Pancreas (tissue), 10 donors: ENCODE measurements around the gene DMBX1. TPM values are rescaled to one million over a fixed set of nuclear protein-coding genes. Genes with fewer than 3 reads are reported as not detected.

Experiments
- ATAC-seq, 4 donors: fragments of 200-7000 bp; cut with Tn5 transposase; one replicate each; pipeline versions ENCODE4 v1.8.0 to v1.9.1; 2020; ENCODE audit warnings: mild to moderate bottlenecking in 4 of 4, moderate library complexity in 4 of 4
- DNase-seq, 6 donors: peaks; one replicate each; pipeline ENCODE4 v3.0.0-alpha.2; 2020
- FAIRE-seq: peaks from 2 replicates; lab custom pipeline; 2012; peaks lifted over from hg19 to GRCh38; lab: Jason Lieb, UNC
- H3K27ac ChIP-seq, 4 donors: fragments of 200-600 bp; sonication (generic); 1 replicate in 3 of 4; 2 replicates in 1 of 4; pipeline versions ENCODE4 v1.5.0 to v1.8.0; 2020
- H3K27me3 ChIP-seq, 4 donors: fragments of 200-600 bp; one replicate each; pipeline ENCODE4 v1.8.0; 2021
- H3K36me3 ChIP-seq, 3 donors: fragments of 200-600 bp; sonication (generic) in 1 of 3; one replicate each; pipeline versions ENCODE4 v1.5.0 to v1.8.0; 2020 to 2021
- H3K4me1 ChIP-seq, 3 donors: fragments of 200-600 bp; one replicate each; pipeline ENCODE4 v1.8.0; 2021
- H3K4me3 ChIP-seq, 4 donors: fragments of 200-600 bp; sonication (generic) in 2 of 4; one replicate each; pipeline versions ENCODE4 v1.5.0 to v1.8.0; 2020 to 2021
- H3K9me3 ChIP-seq, 4 donors: fragments of 200-600 bp; one replicate each; pipeline ENCODE4 v1.8.0; 2021
- CTCF ChIP-seq, 4 donors: fragments of 200-600 bp; sonication (generic) in 3 of 4; IDR thresholded peaks; one replicate each; pipeline versions ENCODE4 v1.5.0 to v1.8.0; 2021; ENCODE audit warnings: antibody characterized with exemption in 4 of 4
- WGBS, 2 donors: extraction: QIAGEN DNeasy Blood & Tissue Kit; methylation state at CpG; one replicate each; pipeline ENCODE4 v1.1.7; 2013; 5-methylcytosine and 5-hydroxymethylcytosine counted together
- intact Hi-C, 3 donors: fragments of 100-400 bp; cut with DNase I; formaldehyde crosslinking; loops; one replicate each; pipeline versions ENCODE4 v1.11.1 to v1.14.2; 2022
- polyA plus RNA-seq, 2 donors: library from polyadenylated mRNA; stranded (reverse); fragments of 200-250 nt; gene quantifications; one replicate each; pipeline ENCODE4 v1.2.3, GENCODE V29; 2013
- total RNA-seq, 6 donors: library from RNA; stranded (reverse); fragmentation: NEBNext Ultra II Directional in 4 of 6; extraction: Animal tissue kit (Norgen Biotek cat#: 25700) in 4 of 6; gene quantifications; one replicate each; pipeline versions ENCODE4 v1.2.1 to v1.2.4, GENCODE V29; 2021 to 2023
- donor health status: healthy with polysubstance abuse.
- donor health status: DM: no; HTN: no; CAD: no; lungs with moderate emphysema.
- donor health status: DM: no; HTN: no; CAD: no.
- donor health status: control.
- donor health status: control.
- donor health status: Bipolar disorder and iron deficiency.
- donor health status: DM: yes; HTN: yes; CAD: no.
- donor health status: DM: no; HTN: no; CAD: no.
- donor health status: DM: no; HTN: no; CAD: no.
- donor health status: DM: yes; HTN: yes; CAD: no.

DMBX1 gene
- total and polyA plus RNA-seq, 8 donors, result not detected

GRCh38 chr1:46488343-46489168 is 1.1 kb upstream of the DMBX1 start:
- no peak overlapping the region for H3K4me3 ChIP-seq
- FAIRE-seq, result no peak
- peak in 1 of 4 donors; percentile 12 for ATAC-seq
- intact Hi-C loops, result no loop called here
- H3K27me3 ChIP-seq, result peaks cover 0 to 46% (median 3%) of the 10 kb centered on the region in 4 donors
- no peak overlapping the region for H3K27ac ChIP-seq
- H3K4me1 ChIP-seq, result peaks cover 0 to 12% (median 11%) of the 10 kb centered on the region in 3 donors
- H3K36me3 ChIP-seq, result no peaks in the 10 kb centered on the region
- H3K9me3 ChIP-seq, result no peaks in the 10 kb centered on the region
- 40 to 45% methylated on average over 24 of the region's 24 CpGs for WGBS, 2 donors
- no peak for DNase-seq
- no peak for TF ChIP-seq CTCF (IDR thresholded peaks at IDR 0.05)

GRCh38 chr1:46489169-46489637 is 433 bp upstream of the DMBX1 start:
- 2 to 4% methylated on average over 34 to 35 of the region's 35 CpGs for WGBS, 2 donors
- DNase-seq (no peak), ATAC-seq (peak; percentile 20 to 60 (median 40)), FAIRE-seq (no peak)
- Histone ChIP-seq H3K4me1 (peaks cover 0 to 12% (median 11%) of the 10 kb centered on the region in 3 donors), H3K4me3 (peak overlapping the region in 3 of 4 donors; percentile 26 to 44 (median 33)), H3K36me3 (no peaks in the 10 kb centered on the region), H3K27ac (no peak overlapping the region), H3K9me3 (no peaks in the 10 kb centered on the region), H3K27me3 (peaks cover 0 to 48% (median 3%) of the 10 kb centered on the region in 4 donors)
- intact Hi-C loops, result no loop called here
- TF ChIP-seq CTCF (IDR thresholded peaks at IDR 0.05), result no peak

- Histone ChIP-seq H3K4me1 (peaks cover 0 to 12% (median 11%) of the 10 kb centered on the region in 3 donors), H3K9me3 (no peaks in the 10 kb centered on the region), H3K4me3 (peak overlapping the region in 1 of 4 donors; percentile 44), H3K27ac (no peak overlapping the region), H3K27me3 (peaks cover 0 to 49% (median 3%) of the 10 kb centered on the region in 4 donors), H3K36me3 (no peaks in the 10 kb centered on the region)
- TF ChIP-seq CTCF (IDR thresholded peaks at IDR 0.05), result no peak
- 3% methylated on average over 23 to 25 of the region's 25 CpGs for WGBS, 2 donors
- peak in 2 of 4 donors; percentile 18 to 24 for ATAC-seq
- DNase-seq, result no peak
- intact Hi-C loops, result no loop called here
- no peak for FAIRE-seq
Observed at GRCh38 chr1:46490406-46490655, 695 bp downstream of the DMBX1 start.

- ATAC-seq, result no peak
- no peak for FAIRE-seq
- peaks cover 0 to 12% (median 11%) of the 10 kb centered on the region in 3 donors for H3K4me1 ChIP-seq
- H3K27ac ChIP-seq, result no peak overlapping the region
- no peak for DNase-seq
- H3K27me3 ChIP-seq, result peaks cover 0 to 49% (median 3%) of the 10 kb centered on the region in 4 donors
- no peaks in the 10 kb centered on the region for H3K9me3 ChIP-seq
- WGBS, 2 donors, result 12% methylated on average over 50 of the region's 50 CpGs
- peak overlapping the region in 1 of 4 donors; percentile 44 for H3K4me3 ChIP-seq
- intact Hi-C loops, result no loop called here
- TF ChIP-seq CTCF (IDR thresholded peaks at IDR 0.05), result no peak
- H3K36me3 ChIP-seq, result no peaks in the 10 kb centered on the region
Observed at GRCh38 chr1:46490656-46491442, 1.2 kb downstream of the DMBX1 start.
